HEK293 (cell line): ENCODE data around the gene RAB36.

Experiments
- PBX3 ChIP-seq: sonication (generic); formaldehyde crosslinking; IDR thresholded peaks from 2 replicates; pipeline ENCODE4 v1.8.1; 2022; ENCODE audit warnings: mild to moderate bottlenecking, moderate library complexity, missing genetic modification reagents
- ZFP41 ChIP-seq: fragments of 450-650 bp; formaldehyde crosslinking; IDR thresholded peaks from 2 replicates; pipeline ENCODE4 v1.5.1; 2016; ENCODE audit warnings: missing biosample characterization, missing genetic modification characterization, borderline replicate concordance
- ZNF561 ChIP-seq: fragments of 450-650 bp; IDR thresholded peaks from 2 replicates; pipeline ENCODE4 v1.5.1; 2018; ENCODE audit warnings: missing biosample characterization, missing genetic modification characterization, borderline replicate concordance
- ZNF670 ChIP-seq: fragments of 450-650 bp; formaldehyde crosslinking; IDR thresholded peaks from 2 replicates; pipeline ENCODE4 v1.5.1; 2016; ENCODE audit warnings: missing biosample characterization, missing genetic modification characterization, low read depth
- TF ChIP-seq, protein P1 (sequence below): fragments of 450-650 bp; formaldehyde crosslinking; IDR thresholded peaks from 2 replicates; pipeline ENCODE4 v1.5.1; 2016; ENCODE audit warnings: missing biosample characterization, missing genetic modification characterization

GRCh38 chr22:23132376-23133091 lies 12.7 kb upstream of the RAB36 start:
- TF ChIP-seq ZFP41 (tag by site-specific recombination) (no peak), PBX3 (CRISPR knock-in tag) (no peak), ZNF561 (no peak), ZNF670 (tag by site-specific recombination) (no peak)
- TF ChIP-seq, protein P1, sequence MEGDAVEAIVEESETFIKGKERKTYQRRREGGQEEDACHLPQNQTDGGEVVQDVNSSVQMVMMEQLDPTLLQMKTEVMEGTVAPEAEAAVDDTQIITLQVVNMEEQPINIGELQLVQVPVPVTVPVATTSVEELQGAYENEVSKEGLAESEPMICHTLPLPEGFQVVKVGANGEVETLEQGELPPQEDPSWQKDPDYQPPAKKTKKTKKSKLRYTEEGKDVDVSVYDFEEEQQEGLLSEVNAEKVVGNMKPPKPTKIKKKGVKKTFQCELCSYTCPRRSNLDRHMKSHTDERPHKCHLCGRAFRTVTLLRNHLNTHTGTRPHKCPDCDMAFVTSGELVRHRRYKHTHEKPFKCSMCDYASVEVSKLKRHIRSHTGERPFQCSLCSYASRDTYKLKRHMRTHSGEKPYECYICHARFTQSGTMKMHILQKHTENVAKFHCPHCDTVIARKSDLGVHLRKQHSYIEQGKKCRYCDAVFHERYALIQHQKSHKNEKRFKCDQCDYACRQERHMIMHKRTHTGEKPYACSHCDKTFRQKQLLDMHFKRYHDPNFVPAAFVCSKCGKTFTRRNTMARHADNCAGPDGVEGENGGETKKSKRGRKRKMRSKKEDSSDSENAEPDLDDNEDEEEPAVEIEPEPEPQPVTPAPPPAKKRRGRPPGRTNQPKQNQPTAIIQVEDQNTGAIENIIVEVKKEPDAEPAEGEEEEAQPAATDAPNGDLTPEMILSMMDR (tag by site-specific recombination), result no peak
